Mesendoderm (in vitro differentiated cells): ENCODE data around the gene ENPP6.
A peak's percentile ranks its signal among the peaks of the same experiment; 100 is the strongest.

Experiments
- DNase-seq: peaks from one replicate; pipeline ENCODE4 v3.0.0; 2013
- H2AK5ac ChIP-seq: 2 replicates; pipeline ENCODE4 v1.6.1; 2013; ENCODE audit warnings: low read length, inconsistent platforms
- H2BK120ac ChIP-seq: 2 replicates; pipeline ENCODE4 v1.6.1; 2013; ENCODE audit warnings: low read depth, mild to moderate bottlenecking, low read length, moderate library complexity, mixed read lengths
- H2BK15ac ChIP-seq: replicated peaks from 2 replicates; pipeline ENCODE4 v1.6.1; 2013; ENCODE audit warnings: low read depth, mild to moderate bottlenecking, moderate library complexity
- H2BK5ac ChIP-seq: 2 replicates; pipeline ENCODE4 v1.6.1; 2013; ENCODE audit warnings: low read length, inconsistent platforms
- H3K18ac ChIP-seq: 2 replicates; pipeline ENCODE4 v1.6.1; 2013; ENCODE audit warnings: mild to moderate bottlenecking, low read length, mixed read lengths
- H3K23ac ChIP-seq: one replicate; pipeline ENCODE4 v1.6.1; 2013; ENCODE audit warnings: low read length
- H3K27ac ChIP-seq: 2 replicates; pipeline ENCODE4 v1.5.1; 2013; ENCODE audit warnings: low read depth, mild to moderate bottlenecking, inconsistent platforms, low read length, moderate library complexity
- H3K27me3 ChIP-seq: 2 replicates; pipeline ENCODE4 v1.6.1; 2013; ENCODE audit warnings: low read length, control low read depth, mild to moderate bottlenecking, inconsistent platforms; ENCODE audit not compliant: insufficient read depth, poor library complexity
- H3K36me3 ChIP-seq: 2 replicates; pipeline ENCODE4 v1.6.1; 2013; ENCODE audit warnings: low read length, inconsistent platforms; ENCODE audit not compliant: control insufficient read depth, insufficient read depth
- H3K4ac ChIP-seq: one replicate; pipeline ENCODE4 v1.6.1; 2013; ENCODE audit warnings: low read depth, mild to moderate bottlenecking, low read length, moderate library complexity
- H3K4me1 ChIP-seq: 2 replicates; pipeline ENCODE4 v1.6.1; 2013; ENCODE audit warnings: low read depth, low read length, inconsistent platforms; ENCODE audit not compliant: control insufficient read depth
- H3K4me2 ChIP-seq: 2 replicates; pipeline ENCODE4 v1.6.1; 2013; ENCODE audit warnings: low read length
- H3K4me3 ChIP-seq: 2 replicates; pipeline ENCODE4 v1.5.1; 2013; ENCODE audit warnings: mild to moderate bottlenecking, low read length
- H3K56ac ChIP-seq: one replicate; pipeline ENCODE4 v1.6.1; 2013; ENCODE audit warnings: low read length
- H3K79me1 ChIP-seq: 2 replicates; pipeline ENCODE4 v1.6.1; 2013; ENCODE audit warnings: low read length, inconsistent platforms
- H3K79me2 ChIP-seq: 2 replicates; pipeline ENCODE4 v1.6.1; 2013; ENCODE audit warnings: mild to moderate bottlenecking, low read length; ENCODE audit not compliant: control insufficient read depth, insufficient read depth
- H3K9ac ChIP-seq: 2 replicates; pipeline ENCODE4 v1.6.1; 2013; ENCODE audit warnings: low read length, inconsistent platforms
- H4K5ac ChIP-seq: one replicate; pipeline ENCODE4 v1.6.1; 2013; ENCODE audit warnings: low read length
- H4K8ac ChIP-seq: one replicate; pipeline ENCODE4 v1.6.1; 2013; ENCODE audit warnings: low read depth, mild to moderate bottlenecking, control low read depth, low read length, moderate library complexity
- WGBS: extraction: QIAGEN DNeasy Blood & Tissue Kit; methylation state at CpG from one replicate; pipeline ENCODE4 v1.1.7; 2013; ENCODE audit warnings: low lambda C conversion rate, missing lambda C conversion rate; ENCODE audit not compliant: insufficient coverage; ENCODE audit errors: extremely low coverage; 5-methylcytosine and 5-hydroxymethylcytosine counted together

Gene ENPP6

GRCh38 chr4:184199780-184200179 lies 17.9 kb downstream of the ENPP6 start:
- Histone ChIP-seq H3K27ac (no peak overlapping the region), H3K27me3 (no peaks in the 10 kb centered on the region), H3K4me1 (peaks cover 2% of the 10 kb centered on the region), H3K4me2 (no peak overlapping the region), H3K79me1 (no peaks in the 10 kb centered on the region), H4K8ac (no peak overlapping the region), H3K4me3 (no peak overlapping the region), H4K5ac (no peak overlapping the region), H2BK15ac (no peak overlapping the region), H2BK5ac (no peak overlapping the region), H3K79me2 (no peaks in the 10 kb centered on the region), H3K9ac (no peak overlapping the region), H2BK120ac (no peak overlapping the region), H3K4ac (no peak overlapping the region), H3K23ac (no peak overlapping the region), H3K36me3 (no peaks in the 10 kb centered on the region), H2AK5ac (no peak overlapping the region), H3K18ac (no peak overlapping the region), H3K56ac (no peak overlapping the region)
- no CpG with 5 or more reads among the region's 5 CpGs for WGBS
- DNase-seq, result no peak

DNA sequence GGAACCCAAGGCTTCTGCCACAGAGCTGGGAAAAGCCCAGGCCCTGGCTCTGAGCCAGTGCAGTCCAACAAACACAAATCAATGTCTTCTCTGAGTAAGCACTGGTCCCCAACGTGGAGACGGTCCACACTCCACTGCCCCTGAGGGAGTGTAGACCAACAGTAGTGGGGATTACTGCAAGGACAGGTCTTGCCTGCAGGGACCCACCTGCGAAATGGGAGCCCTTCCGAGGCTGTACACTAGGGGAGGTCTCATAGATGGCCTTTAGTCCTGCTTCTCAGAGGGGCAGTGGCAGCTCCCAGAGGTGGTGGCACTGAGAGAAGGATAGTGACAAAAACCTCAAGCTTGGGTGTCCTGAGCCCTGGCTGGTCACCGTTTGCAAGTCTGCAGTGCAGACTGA lies 19.5 kb downstream of the ENPP6 start:
- Histone ChIP-seq H3K18ac (no peak overlapping the region), H4K8ac (no peak overlapping the region), H3K4me3 (no peak overlapping the region), H2BK5ac (no peak overlapping the region), H3K4me1 (peaks cover 2% of the 10 kb centered on the region), H3K4me2 (no peak overlapping the region), H3K79me2 (no peaks in the 10 kb centered on the region), H2BK120ac (no peak overlapping the region), H3K9ac (no peak overlapping the region), H2BK15ac (no peak overlapping the region), H3K4ac (no peak overlapping the region), H4K5ac (no peak overlapping the region), H3K36me3 (no peaks in the 10 kb centered on the region), H3K79me1 (no peaks in the 10 kb centered on the region), H3K56ac (no peak overlapping the region), H3K27ac (no peak overlapping the region), H2AK5ac (no peak overlapping the region), H3K27me3 (no peaks in the 10 kb centered on the region), H3K23ac (no peak overlapping the region)
- no CpG with 5 or more reads among the region's 5 CpGs for WGBS
- no peak for DNase-seq

DNA sequence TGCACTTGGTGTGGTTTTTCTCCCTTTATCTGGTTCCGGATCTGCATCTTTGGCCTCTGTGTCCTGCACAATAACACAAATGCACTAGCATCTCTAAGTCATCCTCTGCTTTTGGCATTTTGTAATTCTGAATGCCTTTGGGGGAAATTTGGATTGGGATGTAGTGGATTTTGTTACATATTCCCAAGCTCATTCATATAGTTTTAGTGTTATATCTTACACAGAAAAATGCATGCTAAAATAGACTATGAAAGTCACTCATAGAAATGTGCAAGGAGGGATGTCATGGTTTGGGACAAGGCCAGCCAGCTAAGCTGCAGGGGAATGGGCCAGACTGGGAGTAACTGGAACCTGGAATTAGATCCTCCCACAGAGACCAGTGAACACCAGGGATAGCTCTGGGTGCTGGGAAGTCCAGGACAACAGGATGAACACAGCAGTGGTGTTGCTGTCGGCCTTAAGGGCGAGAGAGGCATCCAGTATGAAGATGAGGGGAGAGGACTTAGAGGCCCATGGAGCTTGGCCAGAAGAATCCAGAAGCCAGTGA lies 20.1 kb downstream of the ENPP6 start:
- Histone ChIP-seq H4K8ac (no peak overlapping the region), H2BK15ac (no peak overlapping the region), H3K27me3 (no peaks in the 10 kb centered on the region), H3K27ac (no peak overlapping the region), H3K36me3 (no peaks in the 10 kb centered on the region), H3K4me3 (no peak overlapping the region), H3K4ac (no peak overlapping the region), H2AK5ac (no peak overlapping the region), H2BK5ac (no peak overlapping the region), H3K56ac (no peak overlapping the region), H3K79me1 (no peaks in the 10 kb centered on the region), H4K5ac (no peak overlapping the region), H3K23ac (no peak overlapping the region), H3K4me1 (peaks cover 2% of the 10 kb centered on the region), H3K9ac (no peak overlapping the region), H3K79me2 (no peaks in the 10 kb centered on the region), H3K4me2 (no peak overlapping the region), H3K18ac (no peak overlapping the region), H2BK120ac (no peak overlapping the region)
- WGBS, result no CpG with 5 or more reads among the region's 3 CpGs
- no peak for DNase-seq

- H3K56ac ChIP-seq, result no peak overlapping the region
- H3K27ac ChIP-seq, result no peak overlapping the region
- H3K79me1 ChIP-seq, result no peaks in the 10 kb centered on the region
- peaks cover 2% of the 10 kb centered on the region for H3K4me1 ChIP-seq
- no peak overlapping the region for H3K4me3 ChIP-seq
- no peak overlapping the region for H3K23ac ChIP-seq
- no peak overlapping the region for H2BK5ac ChIP-seq
- no peak overlapping the region for H3K9ac ChIP-seq
- DNase-seq, result no peak
- no peak overlapping the region for H4K8ac ChIP-seq
- H3K36me3 ChIP-seq, result no peaks in the 10 kb centered on the region
- H3K4me2 ChIP-seq, result no peak overlapping the region
- H3K18ac ChIP-seq, result no peak overlapping the region
- H3K4ac ChIP-seq, result no peak overlapping the region
- no peak overlapping the region for H2BK120ac ChIP-seq
- no peak overlapping the region for H2BK15ac ChIP-seq
- no peak overlapping the region for H2AK5ac ChIP-seq
- no peaks in the 10 kb centered on the region for H3K27me3 ChIP-seq
- no peaks in the 10 kb centered on the region for H3K79me2 ChIP-seq
- WGBS, result no CpG with 5 or more reads among the region's 5 CpGs
- H4K5ac ChIP-seq, result no peak overlapping the region
Observed at GRCh38 chr4:184196730-184197385, 20.8 kb downstream of the ENPP6 start.

GRCh38 chr4:184193556-184194525 lies 23.8 kb downstream of the ENPP6 start:
- no CpG with 5 or more reads among the region's 15 CpGs for WGBS
- DNase-seq, result peak; percentile 74
- no peak overlapping the region for H2BK15ac ChIP-seq

More at GRCh38 chr4:184193556-184194525, 23.8 kb downstream of the ENPP6 start:
- peaks cover 2% of the 10 kb centered on the region for H3K4me1 ChIP-seq
- no peak overlapping the region for H3K9ac ChIP-seq
- H3K27ac ChIP-seq, result no peak overlapping the region
- no peak overlapping the region for H3K18ac ChIP-seq
- no peaks in the 10 kb centered on the region for H3K27me3 ChIP-seq
- no peaks in the 10 kb centered on the region for H3K36me3 ChIP-seq
- no peak overlapping the region for H4K5ac ChIP-seq
- H3K56ac ChIP-seq, result no peak overlapping the region
- H2AK5ac ChIP-seq, result no peak overlapping the region
- no peak overlapping the region for H4K8ac ChIP-seq
- no peak overlapping the region for H2BK5ac ChIP-seq
- H3K4me2 ChIP-seq, result no peak overlapping the region
- no peak overlapping the region for H3K4me3 ChIP-seq
- H3K23ac ChIP-seq, result no peak overlapping the region
- no peaks in the 10 kb centered on the region for H3K79me2 ChIP-seq
- no peak overlapping the region for H2BK120ac ChIP-seq
- no peak overlapping the region for H3K4ac ChIP-seq
- no peaks in the 10 kb centered on the region for H3K79me1 ChIP-seq
